WTC11 (cell line): Measurements from ENCODE around the gene ZBP1. TPM values are rescaled to one million over a fixed set of nuclear protein-coding genes. Genes with fewer than 3 reads are reported as not detected.

Experiments
- ATAC-seq: fragments of 200-7000 bp; cut with Tn5 transposase; 2 replicates; pipeline ENCODE4 v1.10.0; 2021; ENCODE audit warnings: mild to moderate bottlenecking, moderate library complexity
- CTCF ChIA-PET: fragments of 300-600 bp; sonication (Branson Sonifier 250); formaldehyde crosslinking; loops from one replicate; lab custom pipeline; 2021; ENCODE audit warnings: antibody characterized with exemption; lab: Charles Lee
- POLR2A ChIA-PET: fragments of 350-600 bp; sonication (Branson Sonifier 250); formaldehyde crosslinking; loops from one replicate; lab custom pipeline; 2021; ENCODE audit warnings: antibody characterized with exemption; lab: Charles Lee
- DNase-seq: peaks from one replicate; pipeline ENCODE4 v3.0.0; 2021; ENCODE audit warnings: low spot score
- H3K27ac Mint-ChIP-seq: 2 replicates; pipeline ENCODE4 v1.8.0; 2021; ENCODE audit warnings: mixed read lengths
- H3K27me3 Mint-ChIP-seq: 2 replicates; pipeline ENCODE4 v1.8.0; 2021; ENCODE audit warnings: low read depth, mild to moderate bottlenecking, moderate library complexity, mixed read lengths
- H3K36me3 Mint-ChIP-seq: 2 replicates; pipeline ENCODE4 v1.8.0; 2021; ENCODE audit warnings: mixed read lengths
- H3K4me1 Mint-ChIP-seq: 2 replicates; pipeline ENCODE4 v1.8.0; 2022; ENCODE audit warnings: mixed read lengths
- H3K4me3 Mint-ChIP-seq: 2 replicates; pipeline ENCODE4 v1.8.0; 2021; ENCODE audit warnings: mild to moderate bottlenecking, moderate library complexity, mixed read lengths
- H3K9me3 Mint-ChIP-seq: 2 replicates; pipeline ENCODE4 v1.8.0; 2021; ENCODE audit warnings: mixed read lengths
- CBFB ChIP-seq: sonication (generic); formaldehyde crosslinking; IDR thresholded peaks from 2 replicates; pipeline ENCODE4 v1.8.1; 2022; ENCODE audit warnings: mild to moderate bottlenecking, low read depth, missing genetic modification reagents
- EMX1 ChIP-seq: fragments of 250-450 bp; sonication (Bioruptor Pico); IDR thresholded peaks from 2 replicates; pipeline ENCODE4 v1.8.0; 2021; ENCODE audit warnings: mild to moderate bottlenecking
- ESRRA ChIP-seq: sonication (generic); formaldehyde crosslinking; IDR thresholded peaks from 2 replicates; pipeline ENCODE4 v1.8.1; 2022; ENCODE audit warnings: mild to moderate bottlenecking, missing genetic modification reagents, borderline replicate concordance
- FOXK1 ChIP-seq: sonication (generic); formaldehyde crosslinking; IDR thresholded peaks from 2 replicates; pipeline ENCODE4 v1.8.0; 2022; ENCODE audit warnings: mild to moderate bottlenecking, moderate library complexity, missing genetic modification reagents
- FOXP1 ChIP-seq: sonication (generic); formaldehyde crosslinking; IDR thresholded peaks from 2 replicates; pipeline ENCODE4 v1.8.0; 2022; ENCODE audit warnings: missing genetic modification reagents, mild to moderate bottlenecking, moderate library complexity, borderline replicate concordance
- GRHL2 ChIP-seq: fragments of 250-450 bp; sonication (Bioruptor Pico); IDR thresholded peaks from 2 replicates; pipeline ENCODE4 v1.8.0; 2022; ENCODE audit warnings: mild to moderate bottlenecking, moderate library complexity; ENCODE audit not compliant: insufficient replicate concordance, severe bottlenecking
- JUN ChIP-seq: sonication (generic); formaldehyde crosslinking; IDR thresholded peaks from 2 replicates; pipeline ENCODE4 v1.8.0; 2023; ENCODE audit warnings: mild to moderate bottlenecking, missing genetic modification reagents
- NFE2L1 ChIP-seq: sonication (generic); formaldehyde crosslinking; IDR thresholded peaks from 2 replicates; pipeline ENCODE4 v1.8.1; 2023; ENCODE audit warnings: missing genetic modification reagents
- NFYB ChIP-seq: sonication (generic); formaldehyde crosslinking; conservative IDR thresholded peaks from 2 replicates; pipeline ENCODE4 v1.8.0; 2022; ENCODE audit warnings: low read depth, missing genetic modification reagents
- NR1H2 ChIP-seq: sonication (generic); formaldehyde crosslinking; IDR thresholded peaks from 2 replicates; pipeline ENCODE4 v1.9.0; 2021; ENCODE audit warnings: mild to moderate bottlenecking, moderate library complexity, missing genetic modification reagents
- ZNF317 ChIP-seq: sonication (generic); formaldehyde crosslinking; IDR thresholded peaks from 2 replicates; pipeline ENCODE4 v1.8.1; 2023; ENCODE audit warnings: low read depth, mild to moderate bottlenecking, moderate library complexity, missing genetic modification reagents, borderline replicate concordance
- total RNA-seq: library from RNA; stranded (reverse); gene quantifications from 3 replicates; pipeline ENCODE4 v1.2.3, GENCODE V29; 2021
- TF ChIP-seq, protein P1 (sequence below): sonication (generic); formaldehyde crosslinking; IDR thresholded peaks from 2 replicates; pipeline ENCODE4 v1.8.1; 2023; ENCODE audit warnings: mild to moderate bottlenecking, missing genetic modification reagents, borderline replicate concordance
- TF ChIP-seq, protein P2 (sequence below): sonication (generic); formaldehyde crosslinking; IDR thresholded peaks from 2 replicates; pipeline ENCODE4 v1.8.0; 2023; ENCODE audit warnings: missing genetic modification reagents, mild to moderate bottlenecking, borderline replicate concordance
- TF ChIP-seq, protein P3 (sequence below): sonication (generic); formaldehyde crosslinking; IDR thresholded peaks from 2 replicates; pipeline ENCODE4 v1.8.1; 2022; ENCODE audit warnings: missing genetic modification reagents, borderline replicate concordance
- TF ChIP-seq, protein P4 (sequence below): sonication (generic); formaldehyde crosslinking; conservative IDR thresholded peaks from 2 replicates; pipeline ENCODE4 v1.8.1; 2022; ENCODE audit warnings: mild to moderate bottlenecking, missing genetic modification reagents
- TF ChIP-seq, protein P5 (sequence below): fragments of 250-450 bp; sonication (Bioruptor Pico); IDR thresholded peaks from 2 replicates; pipeline ENCODE4 v1.8.0; 2021; ENCODE audit warnings: mild to moderate bottlenecking

The ZBP1 gene
- total RNA-seq, 1 experiment from 2014 or later = not detected

DNA sequence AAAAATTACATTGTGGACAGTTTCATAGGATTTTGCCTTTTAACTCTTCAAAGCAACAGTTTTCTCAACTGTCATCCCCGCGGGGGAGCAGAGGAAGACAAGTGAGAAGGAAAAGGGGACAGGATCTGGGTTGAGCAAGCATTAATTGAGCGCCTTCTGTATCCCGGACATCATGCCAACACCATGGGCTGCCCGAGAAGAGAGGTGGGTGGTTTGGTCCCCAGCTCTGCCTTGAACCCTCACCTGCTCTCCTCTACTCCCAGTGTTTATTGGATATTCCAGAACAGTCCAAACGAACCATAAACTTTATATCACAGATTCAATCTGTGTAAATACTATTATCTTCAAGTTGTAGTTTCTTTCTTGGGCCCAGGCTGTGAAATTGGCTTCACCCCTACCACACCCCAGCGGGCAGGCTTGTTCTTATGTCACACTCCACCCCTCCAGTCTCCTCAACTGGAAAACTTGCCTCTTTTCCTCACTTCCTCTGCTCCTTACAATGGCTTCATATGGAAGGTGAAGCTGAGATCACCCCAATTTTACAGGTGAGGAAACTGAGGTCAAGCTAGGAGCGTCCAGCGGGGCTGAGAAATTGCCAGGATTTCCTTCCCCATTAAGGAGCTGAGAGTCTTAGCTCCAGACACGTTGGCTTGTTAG lies 53.3 kb downstream of the ZBP1 start:
- POLR2A ChIA-PET = no interaction called here
- no peak for ATAC-seq
- TF ChIP-seq ZNF317 (CRISPR knock-in tag) (no peak), CBFB (CRISPR knock-in tag) (no peak), EMX1 (CRISPR knock-in tag) (no peak), ESRRA (CRISPR knock-in tag) (no peak), FOXK1 (no peak), NFE2L1 (no peak), NR1H2 (CRISPR knock-in tag) (no peak), GRHL2 (CRISPR knock-in tag) (no peak), JUN (CRISPR knock-in tag) (no peak), NFYB (CRISPR knock-in tag) (no peak), FOXP1 (CRISPR knock-in tag) (no peak)
- TF ChIP-seq, protein P1, sequence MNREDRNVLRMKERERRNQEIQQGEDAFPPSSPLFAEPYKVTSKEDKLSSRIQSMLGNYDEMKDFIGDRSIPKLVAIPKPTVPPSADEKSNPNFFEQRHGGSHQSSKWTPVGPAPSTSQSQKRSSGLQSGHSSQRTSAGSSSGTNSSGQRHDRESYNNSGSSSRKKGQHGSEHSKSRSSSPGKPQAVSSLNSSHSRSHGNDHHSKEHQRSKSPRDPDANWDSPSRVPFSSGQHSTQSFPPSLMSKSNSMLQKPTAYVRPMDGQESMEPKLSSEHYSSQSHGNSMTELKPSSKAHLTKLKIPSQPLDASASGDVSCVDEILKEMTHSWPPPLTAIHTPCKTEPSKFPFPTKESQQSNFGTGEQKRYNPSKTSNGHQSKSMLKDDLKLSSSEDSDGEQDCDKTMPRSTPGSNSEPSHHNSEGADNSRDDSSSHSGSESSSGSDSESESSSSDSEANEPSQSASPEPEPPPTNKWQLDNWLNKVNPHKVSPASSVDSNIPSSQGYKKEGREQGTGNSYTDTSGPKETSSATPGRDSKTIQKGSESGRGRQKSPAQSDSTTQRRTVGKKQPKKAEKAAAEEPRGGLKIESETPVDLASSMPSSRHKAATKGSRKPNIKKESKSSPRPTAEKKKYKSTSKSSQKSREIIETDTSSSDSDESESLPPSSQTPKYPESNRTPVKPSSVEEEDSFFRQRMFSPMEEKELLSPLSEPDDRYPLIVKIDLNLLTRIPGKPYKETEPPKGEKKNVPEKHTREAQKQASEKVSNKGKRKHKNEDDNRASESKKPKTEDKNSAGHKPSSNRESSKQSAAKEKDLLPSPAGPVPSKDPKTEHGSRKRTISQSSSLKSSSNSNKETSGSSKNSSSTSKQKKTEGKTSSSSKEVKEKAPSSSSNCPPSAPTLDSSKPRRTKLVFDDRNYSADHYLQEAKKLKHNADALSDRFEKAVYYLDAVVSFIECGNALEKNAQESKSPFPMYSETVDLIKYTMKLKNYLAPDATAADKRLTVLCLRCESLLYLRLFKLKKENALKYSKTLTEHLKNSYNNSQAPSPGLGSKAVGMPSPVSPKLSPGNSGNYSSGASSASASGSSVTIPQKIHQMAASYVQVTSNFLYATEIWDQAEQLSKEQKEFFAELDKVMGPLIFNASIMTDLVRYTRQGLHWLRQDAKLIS (CRISPR knock-in tag) = no peak
- TF ChIP-seq, protein P2, sequence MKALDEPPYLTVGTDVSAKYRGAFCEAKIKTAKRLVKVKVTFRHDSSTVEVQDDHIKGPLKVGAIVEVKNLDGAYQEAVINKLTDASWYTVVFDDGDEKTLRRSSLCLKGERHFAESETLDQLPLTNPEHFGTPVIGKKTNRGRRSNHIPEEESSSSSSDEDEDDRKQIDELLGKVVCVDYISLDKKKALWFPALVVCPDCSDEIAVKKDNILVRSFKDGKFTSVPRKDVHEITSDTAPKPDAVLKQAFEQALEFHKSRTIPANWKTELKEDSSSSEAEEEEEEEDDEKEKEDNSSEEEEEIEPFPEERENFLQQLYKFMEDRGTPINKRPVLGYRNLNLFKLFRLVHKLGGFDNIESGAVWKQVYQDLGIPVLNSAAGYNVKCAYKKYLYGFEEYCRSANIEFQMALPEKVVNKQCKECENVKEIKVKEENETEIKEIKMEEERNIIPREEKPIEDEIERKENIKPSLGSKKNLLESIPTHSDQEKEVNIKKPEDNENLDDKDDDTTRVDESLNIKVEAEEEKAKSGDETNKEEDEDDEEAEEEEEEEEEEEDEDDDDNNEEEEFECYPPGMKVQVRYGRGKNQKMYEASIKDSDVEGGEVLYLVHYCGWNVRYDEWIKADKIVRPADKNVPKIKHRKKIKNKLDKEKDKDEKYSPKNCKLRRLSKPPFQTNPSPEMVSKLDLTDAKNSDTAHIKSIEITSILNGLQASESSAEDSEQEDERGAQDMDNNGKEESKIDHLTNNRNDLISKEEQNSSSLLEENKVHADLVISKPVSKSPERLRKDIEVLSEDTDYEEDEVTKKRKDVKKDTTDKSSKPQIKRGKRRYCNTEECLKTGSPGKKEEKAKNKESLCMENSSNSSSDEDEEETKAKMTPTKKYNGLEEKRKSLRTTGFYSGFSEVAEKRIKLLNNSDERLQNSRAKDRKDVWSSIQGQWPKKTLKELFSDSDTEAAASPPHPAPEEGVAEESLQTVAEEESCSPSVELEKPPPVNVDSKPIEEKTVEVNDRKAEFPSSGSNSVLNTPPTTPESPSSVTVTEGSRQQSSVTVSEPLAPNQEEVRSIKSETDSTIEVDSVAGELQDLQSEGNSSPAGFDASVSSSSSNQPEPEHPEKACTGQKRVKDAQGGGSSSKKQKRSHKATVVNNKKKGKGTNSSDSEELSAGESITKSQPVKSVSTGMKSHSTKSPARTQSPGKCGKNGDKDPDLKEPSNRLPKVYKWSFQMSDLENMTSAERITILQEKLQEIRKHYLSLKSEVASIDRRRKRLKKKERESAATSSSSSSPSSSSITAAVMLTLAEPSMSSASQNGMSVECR (CRISPR knock-in tag) = no peak
- TF ChIP-seq, protein P3, sequence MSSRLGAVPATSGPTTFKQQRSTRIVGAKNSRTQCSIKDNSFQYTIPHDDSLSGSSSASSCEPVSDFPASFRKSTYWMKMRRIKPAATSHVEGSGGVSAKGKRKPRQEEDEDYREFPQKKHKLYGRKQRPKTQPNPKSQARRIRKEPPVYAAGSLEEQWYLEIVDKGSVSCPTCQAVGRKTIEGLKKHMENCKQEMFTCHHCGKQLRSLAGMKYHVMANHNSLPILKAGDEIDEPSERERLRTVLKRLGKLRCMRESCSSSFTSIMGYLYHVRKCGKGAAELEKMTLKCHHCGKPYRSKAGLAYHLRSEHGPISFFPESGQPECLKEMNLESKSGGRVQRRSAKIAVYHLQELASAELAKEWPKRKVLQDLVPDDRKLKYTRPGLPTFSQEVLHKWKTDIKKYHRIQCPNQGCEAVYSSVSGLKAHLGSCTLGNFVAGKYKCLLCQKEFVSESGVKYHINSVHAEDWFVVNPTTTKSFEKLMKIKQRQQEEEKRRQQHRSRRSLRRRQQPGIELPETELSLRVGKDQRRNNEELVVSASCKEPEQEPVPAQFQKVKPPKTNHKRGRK = no peak
- TF ChIP-seq, protein P4, sequence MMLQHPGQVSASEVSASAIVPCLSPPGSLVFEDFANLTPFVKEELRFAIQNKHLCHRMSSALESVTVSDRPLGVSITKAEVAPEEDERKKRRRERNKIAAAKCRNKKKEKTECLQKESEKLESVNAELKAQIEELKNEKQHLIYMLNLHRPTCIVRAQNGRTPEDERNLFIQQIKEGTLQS (CRISPR knock-in tag) = no peak
- TF ChIP-seq, protein P5, sequence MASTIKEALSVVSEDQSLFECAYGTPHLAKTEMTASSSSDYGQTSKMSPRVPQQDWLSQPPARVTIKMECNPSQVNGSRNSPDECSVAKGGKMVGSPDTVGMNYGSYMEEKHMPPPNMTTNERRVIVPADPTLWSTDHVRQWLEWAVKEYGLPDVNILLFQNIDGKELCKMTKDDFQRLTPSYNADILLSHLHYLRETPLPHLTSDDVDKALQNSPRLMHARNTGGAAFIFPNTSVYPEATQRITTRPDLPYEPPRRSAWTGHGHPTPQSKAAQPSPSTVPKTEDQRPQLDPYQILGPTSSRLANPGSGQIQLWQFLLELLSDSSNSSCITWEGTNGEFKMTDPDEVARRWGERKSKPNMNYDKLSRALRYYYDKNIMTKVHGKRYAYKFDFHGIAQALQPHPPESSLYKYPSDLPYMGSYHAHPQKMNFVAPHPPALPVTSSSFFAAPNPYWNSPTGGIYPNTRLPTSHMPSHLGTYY = no peak

More for the DNA sequence above, 53.3 kb downstream of the ZBP1 start:
- Mint-ChIP-seq H3K27me3 (no peaks in the 10 kb centered on the region), H3K36me3 (no peaks in the 10 kb centered on the region), H3K4me3 (no peak overlapping the region), H3K27ac (no peak overlapping the region), H3K4me1 (peaks cover 15% of the 10 kb centered on the region), H3K9me3 (no peaks in the 10 kb centered on the region)
- no peak for DNase-seq
- CTCF ChIA-PET = interaction anchor here (1.5 kb wide), 1 partner anchor 26 kb away, joined by 3 read pairs; no protein-coding TSS in a partner anchor
